ENCODE results near the gene SEMA3F.

DNA sequence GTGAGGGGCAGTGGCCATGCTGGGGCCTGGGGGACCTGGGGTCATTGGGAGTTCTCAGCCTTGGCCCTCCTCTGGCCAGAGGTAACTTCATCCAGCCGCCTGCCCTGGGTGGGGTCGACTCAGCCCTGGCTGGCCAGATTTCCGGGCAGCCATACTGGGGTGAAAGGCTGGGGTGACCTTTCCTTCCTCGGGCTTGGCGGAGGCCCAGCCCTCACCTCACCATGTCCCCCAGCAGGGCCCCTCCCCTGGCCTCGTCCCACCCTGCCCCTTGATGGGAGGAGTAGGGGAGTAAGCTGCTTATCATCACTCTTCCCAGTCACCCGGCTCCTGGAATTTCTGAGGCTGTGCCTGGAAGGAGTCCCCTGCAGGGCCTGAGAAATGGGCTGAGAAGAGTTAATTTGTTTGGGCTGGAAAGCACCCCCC lies 5.4 kb downstream of the SEMA3F start:
- no peak for TF ChIP-seq POLR2A (IDR thresholded peaks at IDR 0.05)
- TF ChIP-seq, protein P1, sequence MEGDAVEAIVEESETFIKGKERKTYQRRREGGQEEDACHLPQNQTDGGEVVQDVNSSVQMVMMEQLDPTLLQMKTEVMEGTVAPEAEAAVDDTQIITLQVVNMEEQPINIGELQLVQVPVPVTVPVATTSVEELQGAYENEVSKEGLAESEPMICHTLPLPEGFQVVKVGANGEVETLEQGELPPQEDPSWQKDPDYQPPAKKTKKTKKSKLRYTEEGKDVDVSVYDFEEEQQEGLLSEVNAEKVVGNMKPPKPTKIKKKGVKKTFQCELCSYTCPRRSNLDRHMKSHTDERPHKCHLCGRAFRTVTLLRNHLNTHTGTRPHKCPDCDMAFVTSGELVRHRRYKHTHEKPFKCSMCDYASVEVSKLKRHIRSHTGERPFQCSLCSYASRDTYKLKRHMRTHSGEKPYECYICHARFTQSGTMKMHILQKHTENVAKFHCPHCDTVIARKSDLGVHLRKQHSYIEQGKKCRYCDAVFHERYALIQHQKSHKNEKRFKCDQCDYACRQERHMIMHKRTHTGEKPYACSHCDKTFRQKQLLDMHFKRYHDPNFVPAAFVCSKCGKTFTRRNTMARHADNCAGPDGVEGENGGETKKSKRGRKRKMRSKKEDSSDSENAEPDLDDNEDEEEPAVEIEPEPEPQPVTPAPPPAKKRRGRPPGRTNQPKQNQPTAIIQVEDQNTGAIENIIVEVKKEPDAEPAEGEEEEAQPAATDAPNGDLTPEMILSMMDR (IDR thresholded peaks at IDR 0.05): no peak

Data from thyroid gland (tissue), 4 donors.